Measurements from ENCODE around the gene EXOC3.

EXOC3 gene

DNA sequence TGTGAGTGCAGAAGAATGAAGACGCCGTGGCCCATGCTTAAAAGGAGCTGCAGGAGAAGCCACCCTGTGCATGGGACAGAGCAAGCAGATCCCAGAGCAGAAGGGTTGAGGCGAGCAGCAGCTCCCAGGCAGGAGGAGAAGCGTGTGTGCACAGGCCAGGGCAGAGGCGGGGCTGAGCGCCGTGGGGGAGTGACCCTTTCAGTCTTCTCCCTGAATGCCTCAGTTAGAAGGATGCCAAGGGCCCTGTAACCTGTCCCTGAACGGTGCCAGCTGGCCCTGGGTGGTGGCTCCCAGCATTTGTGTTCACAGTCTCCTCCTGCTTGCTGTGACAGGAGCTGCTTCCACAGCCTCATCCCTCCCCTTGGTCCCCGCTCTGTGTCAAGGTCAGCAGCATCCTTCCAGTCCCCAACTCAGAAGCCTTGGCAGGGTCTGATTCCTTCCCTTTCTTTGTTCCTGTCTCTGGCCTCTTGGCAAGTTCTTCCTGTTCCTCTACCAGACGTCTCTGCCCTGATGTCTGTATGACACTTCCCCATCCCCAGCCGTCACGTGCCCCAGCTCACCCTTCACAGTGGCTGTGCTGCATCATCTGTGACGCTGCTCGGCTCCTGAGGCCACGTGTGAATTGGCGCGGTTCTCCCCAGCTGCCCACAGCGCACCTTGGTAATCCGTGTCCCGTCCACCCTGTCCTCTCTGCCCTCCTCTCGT is 5.2 kb downstream of the EXOC3 start:
- DNase-seq (ENCODE audit: low read depth, low spot score), result no peak
- Histone ChIP-seq H3K9ac (ENCODE audit: insufficient read length, low read depth) (no peak overlapping the region), H3K27me3 (ENCODE audit: insufficient read depth, insufficient read length) (no peaks in the 10 kb centered on the region), H3K4me3 (ENCODE audit: insufficient read length, low read depth) (no peak overlapping the region), H3K36me3 (ENCODE audit: insufficient read depth, insufficient read length, low read length) (peaks cover 53% of the 10 kb centered on the region), H3K4me1 (ENCODE audit: insufficient read depth, insufficient read length) (peaks cover 4% of the 10 kb centered on the region), H3K9me3 (ENCODE audit: insufficient read depth, low read length) (peaks cover 13% of the 10 kb centered on the region; the same call in 1 of the 2 replicates)
- TF ChIP-seq ZNF274 (IDR thresholded peaks at IDR 0.05; ENCODE audit: low read depth, low read length) (no peak), SUZ12 (IDR thresholded peaks at IDR 0.05; ENCODE audit: extremely low read depth, insufficient read depth, insufficient read length) (no peak), YY1 (IDR thresholded peaks at IDR 0.05; ENCODE audit: insufficient read depth, insufficient read length) (no peak)

DNA sequence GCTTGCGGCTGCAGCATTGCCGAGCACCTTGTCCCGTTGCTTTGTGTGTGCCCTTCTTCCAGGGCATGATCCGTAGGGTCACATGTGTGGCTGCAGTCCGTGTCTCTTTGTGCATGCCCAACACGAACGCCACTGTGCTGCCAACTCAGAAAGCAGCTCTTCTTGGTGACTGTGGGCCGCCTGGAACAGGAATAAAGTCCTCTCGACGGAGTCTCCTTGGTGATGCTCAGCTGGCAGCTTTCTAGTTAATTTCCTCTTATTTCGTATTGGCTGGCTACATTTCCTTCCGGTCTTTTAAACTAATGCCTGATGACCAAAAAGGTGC is 5.8 kb downstream of the EXOC3 start:
- DNase-seq (ENCODE audit: low read depth, low spot score), result no peak
- TF ChIP-seq ZNF274 (IDR thresholded peaks at IDR 0.05; ENCODE audit: low read depth, low read length) (no peak), SUZ12 (IDR thresholded peaks at IDR 0.05; ENCODE audit: extremely low read depth, insufficient read depth, insufficient read length) (no peak), YY1 (IDR thresholded peaks at IDR 0.05; ENCODE audit: insufficient read depth, insufficient read length) (no peak)

DNA sequence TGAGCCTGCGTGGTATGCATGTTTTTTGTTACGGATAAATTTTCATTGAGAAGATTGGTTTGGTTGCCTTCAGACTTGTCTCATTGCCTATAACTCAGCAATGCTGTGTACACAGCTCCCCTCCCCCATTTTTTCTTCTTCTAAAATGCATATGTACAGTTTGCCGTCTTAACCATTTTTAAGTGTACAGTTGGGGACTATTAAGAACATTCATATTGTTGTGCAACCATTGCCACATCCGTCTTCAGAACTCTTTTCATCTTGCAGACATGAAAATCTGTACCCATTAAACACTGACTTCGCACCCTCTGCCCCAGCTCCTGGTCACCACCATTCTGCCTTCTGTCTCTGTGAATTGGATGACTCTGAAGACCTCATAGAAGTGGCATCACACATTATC is 6.2 kb downstream of the EXOC3 start:
- H3K9ac ChIP-seq (ENCODE audit: insufficient read length, low read depth), result no peak overlapping the region

More for the DNA sequence above, 5.8 kb downstream of the EXOC3 start:
- H3K9ac ChIP-seq (ENCODE audit: insufficient read length, low read depth), result no peak overlapping the region
- no peaks in the 10 kb centered on the region for H3K27me3 ChIP-seq (ENCODE audit: insufficient read depth, insufficient read length)
- peaks cover 58% of the 10 kb centered on the region for H3K36me3 ChIP-seq (ENCODE audit: insufficient read depth, insufficient read length, low read length)
- no peak overlapping the region for H3K4me3 ChIP-seq (ENCODE audit: insufficient read length, low read depth)
- peaks cover 13% of the 10 kb centered on the region; the same call in 1 of the 2 replicates for H3K9me3 ChIP-seq (ENCODE audit: insufficient read depth, low read length)
- H3K4me1 ChIP-seq (ENCODE audit: insufficient read depth, insufficient read length), result peaks cover 4% of the 10 kb centered on the region

DNA sequence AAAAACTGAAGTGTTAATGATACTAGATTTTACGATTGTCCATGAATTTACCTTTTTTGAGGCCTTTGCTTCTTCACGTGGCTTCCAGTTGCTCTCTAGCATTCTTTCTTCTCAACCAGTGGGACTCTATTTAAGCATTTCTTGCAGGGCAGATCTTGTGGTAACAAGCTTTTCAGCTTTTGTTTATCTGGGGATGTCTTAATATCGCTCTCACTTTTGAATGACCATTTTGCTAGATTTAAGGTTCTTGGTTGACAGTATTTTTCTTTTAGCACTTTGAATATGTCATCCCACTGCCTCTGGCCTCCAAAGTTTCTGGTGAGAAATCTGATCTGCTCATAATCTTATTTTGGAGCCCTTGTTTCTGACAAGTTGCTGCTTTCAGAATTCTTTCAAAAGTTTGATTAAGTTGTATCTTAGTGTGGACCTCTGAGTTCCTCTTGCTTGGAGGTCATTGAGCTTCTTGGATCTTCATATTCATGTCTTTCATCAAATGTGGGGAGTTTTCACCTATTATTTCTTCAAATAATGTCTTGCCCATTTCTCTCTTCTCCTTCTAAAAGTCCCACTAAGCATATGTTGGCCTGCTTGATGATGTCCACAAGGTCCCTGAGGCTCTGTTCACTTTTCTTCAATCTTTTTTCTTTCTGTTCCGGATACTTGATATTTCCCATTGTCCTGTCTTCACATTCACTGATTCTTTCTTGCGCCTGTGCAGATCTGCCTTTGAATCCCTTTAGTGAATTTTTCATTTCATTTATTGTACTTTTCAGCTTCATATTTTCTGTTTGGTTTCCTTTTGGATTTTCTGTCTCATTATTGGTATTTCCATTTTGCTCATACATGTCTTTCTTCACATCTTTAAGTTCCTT is 8.8 kb downstream of the EXOC3 start:
- no peak overlapping the region for H3K4me3 ChIP-seq (ENCODE audit: insufficient read length, low read depth)
- TF ChIP-seq SUZ12 (IDR thresholded peaks at IDR 0.05; ENCODE audit: extremely low read depth, insufficient read depth, insufficient read length) (no peak), ZNF274 (IDR thresholded peaks at IDR 0.05; ENCODE audit: low read depth, low read length) (no peak), YY1 (IDR thresholded peaks at IDR 0.05; ENCODE audit: insufficient read depth, insufficient read length) (no peak)
- H3K9me3 ChIP-seq (ENCODE audit: insufficient read depth, low read length), result peaks cover 13% of the 10 kb centered on the region; the same call in 1 of the 2 replicates
- no peak overlapping the region for H3K9ac ChIP-seq (ENCODE audit: insufficient read length, low read depth)
- DNase-seq (ENCODE audit: low read depth, low spot score), result no peak
- H3K4me1 ChIP-seq (ENCODE audit: insufficient read depth, insufficient read length), result peaks cover 6% of the 10 kb centered on the region
- no peaks in the 10 kb centered on the region for H3K27me3 ChIP-seq (ENCODE audit: insufficient read depth, insufficient read length)
- peaks cover 76% of the 10 kb centered on the region for H3K36me3 ChIP-seq (ENCODE audit: insufficient read depth, insufficient read length, low read length)

More for the DNA sequence above, 6.2 kb downstream of the EXOC3 start:
- Histone ChIP-seq H3K9me3 (ENCODE audit: insufficient read depth, low read length) (peaks cover 13% of the 10 kb centered on the region; the same call in 1 of the 2 replicates), H3K36me3 (ENCODE audit: insufficient read depth, insufficient read length, low read length) (peaks cover 62% of the 10 kb centered on the region), H3K4me1 (ENCODE audit: insufficient read depth, insufficient read length) (peaks cover 4% of the 10 kb centered on the region), H3K4me3 (ENCODE audit: insufficient read length, low read depth) (no peak overlapping the region), H3K27me3 (ENCODE audit: insufficient read depth, insufficient read length) (no peaks in the 10 kb centered on the region)
- DNase-seq (ENCODE audit: low read depth, low spot score), result no peak
- no peak for TF ChIP-seq YY1 (IDR thresholded peaks at IDR 0.05; ENCODE audit: insufficient read depth, insufficient read length)
- no peak for TF ChIP-seq ZNF274 (IDR thresholded peaks at IDR 0.05; ENCODE audit: low read depth, low read length)
- no peak for TF ChIP-seq SUZ12 (IDR thresholded peaks at IDR 0.05; ENCODE audit: extremely low read depth, insufficient read depth, insufficient read length)

DNA sequence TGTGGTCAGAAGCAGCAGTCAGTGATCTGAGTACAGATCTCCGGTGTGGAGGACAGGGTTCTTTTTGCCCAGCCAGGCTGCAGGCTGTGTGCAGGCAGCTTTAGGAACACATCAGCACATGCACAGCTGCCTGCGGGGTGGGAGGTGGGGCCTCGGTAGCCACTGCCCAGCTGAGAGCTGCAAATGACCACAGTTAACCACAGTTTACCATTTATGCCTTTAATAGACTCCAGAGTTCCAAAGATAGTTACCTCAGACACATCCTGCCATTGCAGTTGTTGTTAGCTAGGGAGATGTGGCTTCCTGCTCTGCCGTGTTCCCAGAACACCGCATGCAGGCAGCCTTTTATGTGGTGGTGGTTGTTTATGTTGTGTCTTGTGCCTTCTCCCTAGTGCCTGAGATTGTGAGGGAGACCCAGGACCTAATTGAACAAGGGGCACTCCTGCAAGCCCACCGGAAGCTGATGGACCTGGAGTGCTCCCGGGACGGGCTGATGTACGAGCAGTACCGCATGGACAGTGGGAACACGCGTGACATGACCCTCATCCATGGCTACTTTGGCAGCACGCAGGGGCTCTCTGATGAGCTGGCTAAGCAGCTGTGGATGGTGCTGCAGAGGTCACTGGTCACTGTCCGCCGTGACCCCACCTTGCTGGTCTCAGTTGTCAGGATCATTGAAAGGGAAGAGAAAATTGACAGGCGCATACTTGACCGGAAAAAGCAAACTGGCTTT is 10.2 kb downstream of the EXOC3 start:
- TF ChIP-seq SUZ12 (IDR thresholded peaks at IDR 0.05; ENCODE audit: extremely low read depth, insufficient read depth, insufficient read length), result no peak
- TF ChIP-seq YY1 (IDR thresholded peaks at IDR 0.05; ENCODE audit: insufficient read depth, insufficient read length), result no peak
- TF ChIP-seq ZNF274 (IDR thresholded peaks at IDR 0.05; ENCODE audit: low read depth, low read length), result no peak
- H3K36me3 ChIP-seq (ENCODE audit: insufficient read depth, insufficient read length, low read length), result peaks cover 75% of the 10 kb centered on the region

DNA sequence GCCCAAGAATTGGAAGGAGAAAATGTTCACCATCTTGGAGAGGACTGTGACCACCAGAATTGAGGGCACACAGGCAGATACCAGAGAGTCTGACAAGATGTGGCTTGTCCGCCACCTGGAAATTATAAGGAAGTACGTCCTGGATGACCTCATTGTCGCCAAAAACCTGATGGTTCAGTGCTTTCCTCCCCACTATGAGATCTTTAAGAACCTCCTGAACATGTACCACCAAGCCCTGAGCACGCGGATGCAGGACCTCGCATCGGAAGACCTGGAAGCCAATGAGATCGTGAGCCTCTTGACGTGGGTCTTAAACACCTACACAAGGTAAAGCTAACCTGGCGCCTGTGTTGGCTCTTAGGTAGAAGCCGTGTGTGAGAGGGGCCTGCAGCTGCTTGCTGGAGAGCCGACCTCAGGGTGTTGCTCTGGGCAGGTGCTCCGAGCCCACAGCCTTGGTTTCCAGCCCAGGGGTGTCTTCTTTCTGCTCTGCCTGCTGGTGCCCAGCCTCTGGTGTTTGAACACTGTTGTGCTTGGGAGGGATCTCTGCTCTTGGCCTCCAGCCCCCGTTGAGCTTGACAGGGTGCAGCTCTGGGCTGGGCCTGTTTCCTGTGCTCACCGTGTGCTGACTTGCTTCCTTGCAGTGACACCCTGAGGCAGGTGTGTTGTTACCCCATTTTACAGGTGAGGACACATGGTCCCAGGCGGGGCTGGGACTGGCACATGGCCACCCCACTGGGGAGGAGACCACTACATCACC is 10.9 kb downstream of the EXOC3 start:
- H3K4me1 ChIP-seq (ENCODE audit: insufficient read depth, insufficient read length), result peaks cover 4% of the 10 kb centered on the region

More for the DNA sequence above, 10.2 kb downstream of the EXOC3 start:
- peaks cover 13% of the 10 kb centered on the region; the same call in 1 of the 2 replicates for H3K9me3 ChIP-seq (ENCODE audit: insufficient read depth, low read length)
- H3K4me3 ChIP-seq (ENCODE audit: insufficient read length, low read depth), result no peak overlapping the region
- H3K9ac ChIP-seq (ENCODE audit: insufficient read length, low read depth), result no peak overlapping the region
- no peaks in the 10 kb centered on the region for H3K27me3 ChIP-seq (ENCODE audit: insufficient read depth, insufficient read length)
- DNase-seq (ENCODE audit: low read depth, low spot score), result no peak
- H3K4me1 ChIP-seq (ENCODE audit: insufficient read depth, insufficient read length), result peaks cover 4% of the 10 kb centered on the region

More for the DNA sequence above, 10.9 kb downstream of the EXOC3 start:
- TF ChIP-seq ZNF274 (IDR thresholded peaks at IDR 0.05; ENCODE audit: low read depth, low read length) (no peak), SUZ12 (IDR thresholded peaks at IDR 0.05; ENCODE audit: extremely low read depth, insufficient read depth, insufficient read length) (no peak), YY1 (IDR thresholded peaks at IDR 0.05; ENCODE audit: insufficient read depth, insufficient read length) (no peak)
- peaks cover 72% of the 10 kb centered on the region for H3K36me3 ChIP-seq (ENCODE audit: insufficient read depth, insufficient read length, low read length)
- H3K4me3 ChIP-seq (ENCODE audit: insufficient read length, low read depth), result no peak overlapping the region
- no peak overlapping the region for H3K9ac ChIP-seq (ENCODE audit: insufficient read length, low read depth)
- H3K9me3 ChIP-seq (ENCODE audit: insufficient read depth, low read length), result peaks cover 13% of the 10 kb centered on the region; the same call in 1 of the 2 replicates
- no peaks in the 10 kb centered on the region for H3K27me3 ChIP-seq (ENCODE audit: insufficient read depth, insufficient read length)
- DNase-seq (ENCODE audit: low read depth, low spot score), result no peak

All from NT2/D1 (cell line).